ENCODE data around the gene HECTD4.
A peak's percentile ranks its signal among the peaks of the same experiment; 100 is the strongest.
"Not testable (repeated sequence)": the region's sequence is repeated elsewhere in the genome, so short reads cannot be mapped to it uniquely, and the experiment has no call there.

HECTD4 gene

GRCh38 chr12:112116232-112117060, 265.8 kb downstream of the HECTD4 start:
- DNase-seq (ENCODE audit: low spot score), result peak; percentile 96

- DNase-seq (ENCODE audit: low spot score), result no peak
These were observed 266.8 kb downstream of the HECTD4 start for GRCh38 chr12:112115259-112116045.

- no peak for DNase-seq (ENCODE audit: low spot score)
These were observed 269.7 kb downstream of the HECTD4 start for GRCh38 chr12:112112409-112113133.

GRCh38 chr12:112111931-112112330, 270.3 kb downstream of the HECTD4 start:
- DNase-seq (ENCODE audit: low spot score), result no peak

GRCh38 chr12:112110787-112111662, 271.2 kb downstream of the HECTD4 start:
- DNase-seq (ENCODE audit: low spot score), result not testable (repeated sequence)

Data from Ammon's horn (tissue), 1 donor.